CD4-positive, CD25-positive, alpha-beta regulatory T cell (primary cell): Measurements from ENCODE around the gene RFC5. TPM values are rescaled to one million over a fixed set of nuclear protein-coding genes. Genes with fewer than 3 reads are reported as not detected.
A peak's percentile ranks its signal among the peaks of the same experiment; 100 is the strongest.

Experiments used
- ATAC-seq, 2 donors: fragments of 150-1000 bp; cut with Tn5 transposase; one replicate each; pipeline ENCODE4 v1.10.0; 2021; ENCODE audit warnings: low read depth in 2 of 2, moderate number of reproducible peaks in 2 of 2, moderate library complexity in 1 of 2
- DNase-seq, 3 donors: peaks; one replicate each; pipeline versions ENCODE4 v3.0.0 to v3.0.0-alpha.2; 2012 to 2022; ENCODE audit warnings: mixed read lengths in 1 of 3
- H3K27ac ChIP-seq: one replicate; pipeline ENCODE4 v1.7.0; 2013; ENCODE audit warnings: mild to moderate bottlenecking, low read length; ENCODE audit not compliant: insufficient read depth, poor library complexity, severe bottlenecking
- H3K27me3 ChIP-seq: one replicate; pipeline ENCODE4 v1.7.0; 2013; ENCODE audit warnings: low read length; ENCODE audit not compliant: control insufficient read depth, insufficient read depth
- H3K36me3 ChIP-seq: one replicate; pipeline ENCODE4 v1.7.0; 2013; ENCODE audit warnings: mild to moderate bottlenecking, low read length, moderate library complexity; ENCODE audit not compliant: control insufficient read depth, insufficient read depth
- H3K4me1 ChIP-seq: 2 replicates; pipeline ENCODE4 v1.7.0; 2013; ENCODE audit warnings: mild to moderate bottlenecking, low read length; ENCODE audit not compliant: insufficient read depth, control insufficient read depth, poor library complexity, severe bottlenecking
- H3K4me3 ChIP-seq: one replicate; pipeline ENCODE4 v1.7.0; 2013; ENCODE audit warnings: low read depth, mild to moderate bottlenecking, low read length, moderate library complexity
- H3K9me3 ChIP-seq, 2 experiments: 1 replicate in 1 of 2; 2 replicates in 1 of 2; pipeline ENCODE4 v1.7.0; 2013; ENCODE audit warnings: low read length in 2 of 2, mild to moderate bottlenecking in 1 of 2, moderate library complexity in 1 of 2; ENCODE audit not compliant: control insufficient read depth in 2 of 2
- H3K27ac Mint-ChIP-seq, 3 donors: one replicate each; pipeline ENCODE4 v1.8.0; 2020 to 2022; ENCODE audit warnings: mild to moderate bottlenecking in 3 of 3, mixed read lengths in 3 of 3, moderate library complexity in 2 of 3
- H3K27me3 Mint-ChIP-seq: one replicate; pipeline ENCODE4 v1.8.0; 2022; ENCODE audit warnings: mild to moderate bottlenecking, mixed read lengths
- H3K36me3 Mint-ChIP-seq: one replicate; pipeline ENCODE4 v1.8.0; 2020; ENCODE audit warnings: mixed read lengths
- H3K4me1 Mint-ChIP-seq, 4 donors: one replicate each; pipeline ENCODE4 v1.8.0; 2020 to 2022; ENCODE audit warnings: mixed read lengths in 4 of 4, mild to moderate bottlenecking in 1 of 4
- H3K4me3 Mint-ChIP-seq, 4 donors: one replicate each; pipeline ENCODE4 v1.8.0; 2020 to 2022; ENCODE audit warnings: mild to moderate bottlenecking in 4 of 4, mixed read lengths in 4 of 4, moderate library complexity in 3 of 4
- H3K9me3 Mint-ChIP-seq, 7 donors: one replicate each; pipeline ENCODE4 v1.8.0; 2020 to 2022; ENCODE audit warnings: mixed read lengths in 7 of 7, mild to moderate bottlenecking in 3 of 7, moderate library complexity in 2 of 7
- polyA plus RNA-seq, 4 donors: library from polyadenylated mRNA; unstranded; fragments of 300-500 nt; fragmentation: Illumina TruSeq; gene quantifications; one replicate each; pipeline ENCODE4 v1.2.3, GENCODE V29; 2021
- total RNA-seq: library from RNA; stranded (reverse); gene quantifications from one replicate; pipeline ENCODE4 v1.2.3, GENCODE V29; 2022

RFC5 gene
- total and polyA plus RNA-seq, 5 donors from 2014 or later: 12.0 to 21.1 (median 20.1) TPM

- H3K9me3 ChIP-seq: no peaks in the 10 kb centered on the region
- no peak overlapping the region for H3K27ac ChIP-seq
- H3K27me3 ChIP-seq: no peaks in the 10 kb centered on the region
- no peaks in the 10 kb centered on the region for H3K4me1 ChIP-seq
- Mint-ChIP-seq H3K9me3 (no peaks in the 10 kb centered on the region), H3K27ac (peak overlapping the region in 2 of 3 donors; percentile 42 to 54), H3K27me3 (no peaks in the 10 kb centered on the region), H3K4me1 (peaks cover 7 to 12% (median 10%) of the 10 kb centered on the region in 4 donors), H3K4me3 (no peak overlapping the region), H3K36me3 (peaks cover 41% of the 10 kb centered on the region)
- H3K36me3 ChIP-seq: peaks cover 33% of the 10 kb centered on the region
- DNase-seq (no peak), ATAC-seq (no peak)
- H3K4me3 ChIP-seq: no peak overlapping the region
Measured at GRCh38 chr12:118044075-118044474, 27.6 kb downstream of the RFC5 start.

- Histone ChIP-seq H3K9me3 (no peaks in the 10 kb centered on the region), H3K27me3 (no peaks in the 10 kb centered on the region), H3K36me3 (peaks cover 29% of the 10 kb centered on the region), H3K27ac (no peak overlapping the region), H3K4me3 (no peak overlapping the region), H3K4me1 (no peaks in the 10 kb centered on the region)
- Mint-ChIP-seq H3K36me3 (peaks cover 40% of the 10 kb centered on the region), H3K27me3 (no peaks in the 10 kb centered on the region), H3K4me1 (peaks cover 6 to 12% (median 10%) of the 10 kb centered on the region in 4 donors), H3K9me3 (no peaks in the 10 kb centered on the region), H3K27ac (peak overlapping the region in 2 of 3 donors; percentile 42 to 54), H3K4me3 (no peak overlapping the region)
- DNase-seq (no peak), ATAC-seq (no peak)
Measured at GRCh38 chr12:118044577-118044976, 28.1 kb downstream of the RFC5 start.

DNA sequence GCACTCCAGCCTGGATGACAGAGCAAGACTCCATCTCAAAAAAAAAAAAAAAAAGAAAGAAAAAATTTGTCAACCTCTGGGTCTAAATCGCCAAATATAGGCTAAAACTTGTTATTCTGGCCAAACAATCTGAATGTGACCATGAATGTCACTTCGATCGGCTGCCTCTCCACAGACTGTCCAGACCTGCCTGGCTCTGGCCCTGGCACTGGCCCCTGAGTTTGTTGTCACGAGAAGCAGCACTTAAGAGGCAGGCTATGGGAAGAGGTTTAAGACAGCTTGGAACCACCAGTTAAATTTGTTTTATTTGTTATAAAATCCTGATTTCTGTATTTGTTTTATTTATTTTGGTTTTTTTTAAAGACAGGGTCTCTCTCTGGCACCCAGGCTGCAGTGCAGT, 29.9 kb downstream of the RFC5 start:
- peak overlapping the region in 1 of 4 donors; percentile 4 for H3K4me3 Mint-ChIP-seq
- Histone ChIP-seq H3K4me1 (no peaks in the 10 kb centered on the region), H3K27ac (no peak overlapping the region), H3K9me3 (no peaks in the 10 kb centered on the region), H3K4me3 (no peak overlapping the region), H3K36me3 (peaks cover 36% of the 10 kb centered on the region), H3K27me3 (no peaks in the 10 kb centered on the region)
- no peak for DNase-seq
- no peak overlapping the region for H3K27ac Mint-ChIP-seq
- no peaks in the 10 kb centered on the region for H3K27me3 Mint-ChIP-seq
- H3K4me1 Mint-ChIP-seq: peaks cover 9 to 18% (median 15%) of the 10 kb centered on the region in 4 donors
- no peak for ATAC-seq
- peaks cover 0 to 2% (median 0%) of the 10 kb centered on the region in 7 donors for H3K9me3 Mint-ChIP-seq
- H3K36me3 Mint-ChIP-seq: peaks cover 41% of the 10 kb centered on the region

DNA sequence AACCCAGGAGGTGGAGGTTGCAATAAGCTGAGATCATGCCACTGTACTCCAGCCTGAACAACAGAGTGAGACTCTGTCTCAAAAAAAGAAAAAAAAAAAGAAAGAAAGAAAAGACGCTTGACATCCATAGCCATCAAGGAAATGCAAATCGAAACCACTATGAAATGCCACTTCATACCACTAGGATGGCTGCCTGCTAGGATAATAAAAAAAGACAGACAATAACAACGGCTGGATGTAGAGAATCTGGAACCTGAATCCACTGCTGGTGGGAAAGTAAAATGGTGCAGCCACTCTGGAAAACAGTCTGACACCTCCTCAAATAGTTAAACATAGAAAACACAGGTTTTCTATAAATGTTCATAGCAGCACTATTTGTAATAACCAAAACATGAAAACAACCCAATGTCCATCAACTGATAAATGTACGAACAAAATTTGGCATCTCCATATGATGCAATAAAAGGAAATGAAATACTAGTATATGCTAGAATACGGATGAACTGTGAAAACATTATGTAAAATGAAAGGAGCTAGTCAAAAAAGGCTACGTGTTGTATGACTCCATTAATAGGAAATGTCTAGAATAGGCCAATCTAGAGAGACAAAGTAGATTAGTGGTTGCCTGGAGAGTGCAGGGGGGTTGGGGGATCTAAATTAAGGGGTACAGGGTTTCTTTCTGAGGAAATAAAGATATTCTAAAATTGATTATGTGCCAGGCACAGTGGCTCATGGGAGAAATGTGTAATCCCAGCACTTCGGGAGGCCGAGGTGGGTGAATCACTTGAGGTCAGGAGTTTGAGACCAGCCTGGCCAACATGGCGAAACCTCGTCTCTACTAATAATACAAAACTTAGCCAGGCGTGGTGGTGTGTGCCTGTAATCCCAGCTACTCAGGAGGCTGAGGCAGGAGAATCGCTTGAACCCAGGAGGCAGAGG, 34.7 kb downstream of the RFC5 start:
- no peak overlapping the region for H3K4me3 ChIP-seq
- Mint-ChIP-seq H3K4me3 (peak overlapping the region in 1 of 4 donors; percentile 1), H3K4me1 (peaks cover 18 to 31% (median 24%) of the 10 kb centered on the region in 4 donors), H3K27ac (peak overlapping the region in 1 of 3 donors; percentile 67), H3K36me3 (peaks cover 26% of the 10 kb centered on the region), H3K27me3 (no peaks in the 10 kb centered on the region), H3K9me3 (peaks cover 0 to 2% (median 0%) of the 10 kb centered on the region in 7 donors)
- H3K9me3 ChIP-seq: no peaks in the 10 kb centered on the region
- H3K36me3 ChIP-seq: peaks cover 23% of the 10 kb centered on the region
- no peak overlapping the region for H3K27ac ChIP-seq
- no peak for DNase-seq
- no peak for ATAC-seq
- H3K27me3 ChIP-seq: no peaks in the 10 kb centered on the region
- peaks cover 4% of the 10 kb centered on the region for H3K4me1 ChIP-seq

DNA sequence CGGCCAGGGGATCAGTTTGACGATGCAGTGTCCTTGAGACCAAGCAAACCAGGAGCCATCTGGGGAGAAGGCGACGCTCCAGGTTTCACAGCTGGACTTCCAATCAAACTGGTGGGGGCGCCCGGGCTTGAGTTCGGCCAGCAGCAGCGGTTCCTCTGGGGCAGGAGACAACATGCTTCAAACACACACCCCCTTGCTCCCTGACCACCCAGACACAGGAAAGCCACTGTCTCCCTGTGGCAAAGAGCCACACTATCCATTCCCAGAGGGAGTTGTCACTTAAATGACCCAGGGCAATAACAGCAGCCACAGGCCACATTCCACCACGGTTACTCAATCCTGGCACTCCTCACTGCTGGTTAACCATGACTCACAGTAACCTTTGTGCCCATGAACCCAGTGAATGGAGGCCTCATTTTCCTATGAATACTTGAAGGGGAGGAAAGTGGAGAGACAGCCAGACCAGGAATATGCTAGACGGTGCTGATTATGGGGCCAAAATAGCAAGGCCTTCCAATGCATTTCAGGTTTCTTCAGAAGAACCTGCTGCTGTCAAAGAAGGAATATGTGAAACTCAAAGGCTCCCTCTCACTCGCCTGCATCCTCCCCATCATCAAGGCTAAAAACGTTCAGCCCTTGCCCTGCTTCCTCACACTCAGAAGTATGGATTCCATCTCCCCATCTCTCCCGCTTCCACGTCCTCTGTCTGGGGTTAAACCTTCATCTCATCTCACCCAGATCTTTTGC, 36.0 kb downstream of the RFC5 start:
- peaks cover 26% of the 10 kb centered on the region for H3K36me3 Mint-ChIP-seq
- Histone ChIP-seq H3K27me3 (no peaks in the 10 kb centered on the region), H3K27ac (no peak overlapping the region), H3K4me3 (no peak overlapping the region), H3K36me3 (peaks cover 23% of the 10 kb centered on the region), H3K4me1 (peaks cover 4% of the 10 kb centered on the region), H3K9me3 (no peaks in the 10 kb centered on the region)
- peaks cover 0 to 2% (median 0%) of the 10 kb centered on the region in 7 donors for H3K9me3 Mint-ChIP-seq
- peaks cover 15 to 36% (median 27%) of the 10 kb centered on the region in 4 donors for H3K4me1 Mint-ChIP-seq
- H3K27ac Mint-ChIP-seq: peak overlapping the region in 2 of 3 donors; percentile 51 to 83
- DNase-seq (no peak), ATAC-seq (no peak)
- H3K27me3 Mint-ChIP-seq: no peaks in the 10 kb centered on the region
- no peak overlapping the region for H3K4me3 Mint-ChIP-seq

DNA sequence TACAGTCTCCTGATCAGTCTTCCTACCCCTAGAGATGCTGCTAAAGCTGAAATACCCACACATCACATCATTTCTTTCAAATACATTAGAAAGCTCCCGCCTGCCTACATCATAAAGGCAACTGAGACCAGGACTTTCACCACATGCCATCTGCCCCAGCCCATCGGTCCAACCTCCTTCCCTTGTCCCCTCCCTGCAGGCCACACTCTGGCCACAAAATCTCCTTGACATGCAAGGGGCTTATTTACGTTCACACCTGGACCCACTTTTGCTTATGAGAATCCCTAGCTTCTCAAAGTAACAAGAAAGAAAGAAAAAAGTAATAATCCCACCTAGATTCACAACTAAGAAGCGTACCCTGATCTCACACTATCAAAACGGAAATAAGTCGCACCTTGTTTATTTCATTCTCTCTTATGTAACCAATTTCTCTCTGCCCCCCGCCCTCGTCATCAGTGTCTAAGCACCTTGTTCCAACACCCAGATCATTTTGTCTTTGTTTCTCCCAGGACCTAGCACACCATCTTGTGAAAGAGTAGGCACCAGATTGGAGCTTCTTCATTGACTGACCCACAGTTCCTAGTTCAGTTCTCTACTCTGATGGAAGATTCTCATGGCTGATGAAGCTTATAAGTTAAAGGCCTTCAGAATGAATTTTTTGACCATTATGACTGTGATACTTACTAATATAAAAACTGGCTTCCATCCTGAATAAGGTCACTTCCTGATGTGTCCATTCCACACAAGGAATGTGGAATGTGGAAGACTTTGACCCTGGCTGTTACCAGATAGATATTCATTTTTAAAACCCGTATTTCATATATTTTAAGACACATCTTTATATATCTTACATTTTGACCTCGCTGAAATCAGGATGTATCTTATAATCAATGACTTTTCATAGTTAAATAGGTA, 36.8 kb downstream of the RFC5 start:
- Histone ChIP-seq H3K27me3 (no peaks in the 10 kb centered on the region), H3K27ac (no peak overlapping the region), H3K4me1 (peaks cover 4% of the 10 kb centered on the region), H3K4me3 (no peak overlapping the region), H3K36me3 (peaks cover 20% of the 10 kb centered on the region), H3K9me3 (no peaks in the 10 kb centered on the region)
- ATAC-seq (no peak), DNase-seq (no peak)
- H3K27ac Mint-ChIP-seq: peak overlapping the region in 2 of 3 donors; percentile 37 to 83
- no peaks in the 10 kb centered on the region for H3K27me3 Mint-ChIP-seq
- H3K9me3 Mint-ChIP-seq: peaks cover 0 to 2% (median 0%) of the 10 kb centered on the region in 7 donors
- peaks cover 15 to 38% (median 28%) of the 10 kb centered on the region in 4 donors for H3K4me1 Mint-ChIP-seq
- H3K36me3 Mint-ChIP-seq: peaks cover 26% of the 10 kb centered on the region
- peak overlapping the region in 3 of 4 donors; percentile 1 to 73 (median 11) for H3K4me3 Mint-ChIP-seq

DNA sequence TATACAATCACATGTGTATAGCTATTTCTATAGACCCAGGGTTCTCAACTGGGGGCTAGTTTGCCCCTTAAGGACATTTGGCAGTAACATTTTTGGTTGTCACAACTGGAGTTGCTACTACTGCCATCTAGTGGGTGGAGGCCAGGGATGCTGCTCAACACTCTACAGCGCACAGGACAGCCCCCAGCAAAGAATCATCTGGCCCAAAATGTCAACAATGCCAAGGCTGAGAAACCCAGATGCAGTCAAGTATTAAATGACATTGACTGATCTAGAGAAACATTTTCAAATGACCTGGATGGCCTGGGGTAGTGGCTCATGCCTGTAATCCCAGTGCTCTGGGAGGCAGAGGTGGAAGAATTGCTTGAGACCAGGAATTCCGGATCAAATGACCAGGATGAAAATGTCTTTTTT, 38.6 kb downstream of the RFC5 start:
- peak; percentile 49 to 86 (median 74) for DNase-seq
- peak; percentile 82 for ATAC-seq
- peaks cover 18% of the 10 kb centered on the region for H3K36me3 Mint-ChIP-seq
- H3K4me1 Mint-ChIP-seq: peaks cover 20 to 56% (median 40%) of the 10 kb centered on the region in 4 donors
- peak overlapping the region in 2 of 3 donors; percentile 72 to 78 for H3K27ac Mint-ChIP-seq
- no peaks in the 10 kb centered on the region for H3K9me3 ChIP-seq
- H3K27me3 Mint-ChIP-seq: no peaks in the 10 kb centered on the region
- H3K27me3 ChIP-seq: no peaks in the 10 kb centered on the region
- H3K9me3 Mint-ChIP-seq: peaks cover 0 to 2% (median 0%) of the 10 kb centered on the region in 7 donors
- peaks cover 18% of the 10 kb centered on the region for H3K36me3 ChIP-seq
- H3K4me1 ChIP-seq: peaks cover 13% of the 10 kb centered on the region
- H3K27ac ChIP-seq: peak overlapping the region; percentile 33
- peak overlapping the region in 3 of 4 donors; percentile 6 to 55 (median 13) for H3K4me3 Mint-ChIP-seq
- H3K4me3 ChIP-seq: no peak overlapping the region
